Endothelial cell of umbilical vein (primary cell): ENCODE results near the gene C4orf50. TPM values are rescaled to one million over a fixed set of nuclear protein-coding genes. Genes with fewer than 3 reads are reported as not detected.

Source experiments
- BruUV-seq: library from RNA; stranded (reverse); fragments of 400-500 nt; replicated peaks from 2 replicates; lab custom pipeline; 2021; lab: Mats Ljungman, UMichigan
- CTCF ChIA-PET: fragments of 300-600, 350-600 bp; sonication (Branson Sonifier 250); formaldehyde crosslinking; loops from one replicate; lab custom pipeline; 2021; ENCODE audit warnings: antibody characterized with exemption, inconsistent platforms; lab: Charles Lee
- POLR2A ChIA-PET: fragments of 300-600, 350-600 bp; sonication (Branson Sonifier 250); formaldehyde crosslinking; loops from one replicate; lab custom pipeline; 2021; ENCODE audit warnings: antibody characterized with exemption, inconsistent platforms; lab: Charles Lee
- DNase-seq: peaks from one replicate; pipeline ENCODE4 v3.0.0-alpha.2; 2011; ENCODE audit warnings: low read depth, low spot score
- FAIRE-seq: peaks from 2 replicates; lab custom pipeline; 2011; peaks lifted over from hg19 to GRCh38; lab: Jason Lieb, UNC
- H2AFZ ChIP-seq: 2 replicates; pipeline ENCODE4 v1.6.0; 2012; ENCODE audit warnings: low read depth, low read length, control low read depth, inconsistent platforms
- H3K27ac ChIP-seq: 2 replicates; pipeline ENCODE4 v1.5.1; 2011; ENCODE audit warnings: low read depth, mild to moderate bottlenecking, control low read depth, low read length, moderate library complexity; ENCODE audit not compliant: insufficient read depth
- H3K27me3 ChIP-seq, 2 experiments: 2 replicates each; pipeline versions ENCODE4 v1.6.0 to v1.6.1; 2011; ENCODE audit warnings: low read length in 2 of 2, mixed read lengths in 1 of 2; ENCODE audit not compliant: control insufficient read depth in 2 of 2, insufficient read depth in 2 of 2
- H3K36me3 ChIP-seq, 2 experiments: 2 replicates in 1 of 2; 3 replicates in 1 of 2; pipeline ENCODE4 v1.5.1; 2011; ENCODE audit warnings: low read length in 2 of 2, mild to moderate bottlenecking in 1 of 2, moderate library complexity in 1 of 2; ENCODE audit not compliant: control insufficient read depth in 2 of 2, insufficient read depth in 2 of 2; ENCODE audit errors: extremely low read depth in 1 of 2
- H3K4me1 ChIP-seq: 3 replicates; pipeline ENCODE4 v1.5.1; 2011; ENCODE audit warnings: mild to moderate bottlenecking, low read length; ENCODE audit not compliant: control insufficient read depth, insufficient read depth; ENCODE audit errors: extremely low read depth
- H3K4me2 ChIP-seq: 2 replicates; pipeline ENCODE4 v1.6.1; 2011; ENCODE audit warnings: low read length, control low read depth, mixed read lengths; ENCODE audit not compliant: insufficient read depth
- H3K4me3 ChIP-seq, 3 experiments: fragments of 200-600 bp in 1 of 3; sonication (generic), shearing (Covaris generic) in 1 of 3; replicated peaks in 1 of 3; 2 replicates each; pipeline ENCODE4 v1.5.1; 2011 to 2016; ENCODE audit warnings: control low read depth in 3 of 3, low read length in 3 of 3, mild to moderate bottlenecking in 2 of 3, inconsistent platforms in 1 of 3, low read depth in 1 of 3, moderate library complexity in 1 of 3; ENCODE audit not compliant: insufficient read depth in 1 of 3
- H3K79me2 ChIP-seq: 2 replicates; pipeline ENCODE4 v1.6.0; 2012; ENCODE audit warnings: low read length, inconsistent platforms; ENCODE audit not compliant: control insufficient read depth, insufficient read depth
- H3K9ac ChIP-seq: replicated peaks from 2 replicates; pipeline ENCODE3; 2011; ENCODE audit warnings: low read length, control low read depth; ENCODE audit not compliant: insufficient read depth; ENCODE audit errors: extremely low read depth
- H3K9me1 ChIP-seq: replicated peaks from 3 replicates; pipeline ENCODE4 v1.6.0; 2011; ENCODE audit warnings: mild to moderate bottlenecking, low read length; ENCODE audit not compliant: control insufficient read depth, insufficient read depth; ENCODE audit errors: extremely low read depth
- H3K9me3 ChIP-seq: replicated peaks from 2 replicates; pipeline ENCODE4 v1.5.1; 2012; ENCODE audit warnings: low read length, inconsistent platforms; ENCODE audit not compliant: control insufficient read depth, insufficient read depth
- H4K20me1 ChIP-seq: replicated peaks from 2 replicates; pipeline ENCODE3; 2011; ENCODE audit warnings: mild to moderate bottlenecking, low read length; ENCODE audit not compliant: control insufficient read depth, insufficient read depth; ENCODE audit errors: extremely low read depth
- CTCF ChIP-seq, 2 donors: IDR thresholded peaks; 1 replicate in 1 of 2; 2 replicates in 1 of 2; pipeline ENCODE4 v1.5.1; 2011; ENCODE audit warnings: low read length in 2 of 2, mild to moderate bottlenecking in 2 of 2, moderate library complexity in 2 of 2, control low read depth in 1 of 2, inconsistent platforms in 1 of 2, low read depth in 1 of 2; ENCODE audit not compliant: insufficient read depth in 1 of 2; ENCODE audit errors: extremely low read depth in 1 of 2
- EZH2 ChIP-seq: IDR thresholded peaks from 2 replicates; pipeline ENCODE4 v1.6.1; 2012; ENCODE audit warnings: borderline replicate concordance, low read depth, mild to moderate bottlenecking, moderate library complexity, low read length, inconsistent platforms; ENCODE audit not compliant: severe bottlenecking
- FOS ChIP-seq: IDR thresholded peaks from 2 replicates; pipeline ENCODE4 v1.6.1; 2011; ENCODE audit warnings: mild to moderate bottlenecking, low read length, moderate library complexity, borderline replicate concordance; ENCODE audit not compliant: insufficient read depth
- GATA2 ChIP-seq: IDR thresholded peaks from 2 replicates; pipeline ENCODE4 v1.7.0; 2011; ENCODE audit warnings: low read depth, mild to moderate bottlenecking, moderate library complexity, mixed read lengths, low read length; ENCODE audit not compliant: insufficient read length, insufficient read depth
- JUN ChIP-seq: IDR thresholded peaks from 2 replicates; pipeline ENCODE4 v1.6.1; 2011; ENCODE audit warnings: borderline replicate concordance, low read depth; ENCODE audit not compliant: insufficient read length, insufficient read depth
- MAX ChIP-seq: IDR thresholded peaks from 2 replicates; pipeline ENCODE4 v1.6.1; 2011; ENCODE audit not compliant: insufficient read depth, insufficient read length
- MYC ChIP-seq: IDR thresholded peaks from one replicate; pipeline ENCODE4 v1.6.1; 2011; ENCODE audit warnings: mild to moderate bottlenecking, low read depth, low read length
- POLR2A ChIP-seq: IDR thresholded peaks from 2 replicates; pipeline ENCODE4 v1.6.1; 2012; ENCODE audit warnings: low read depth, mild to moderate bottlenecking, control low read depth, low read length
- POLR2AphosphoS5 ChIP-seq: IDR thresholded peaks from 2 replicates; pipeline ENCODE4 v1.6.1; 2012; ENCODE audit warnings: low read depth, mild to moderate bottlenecking, control low read depth, low read length, moderate library complexity; ENCODE audit not compliant: insufficient read depth
- dilution Hi-C: fragments of 300-500 bp; cut with MboI; formaldehyde crosslinking; loops from one replicate; pipeline ENCODE4 v1.15.0; 2019; ENCODE audit warnings: low sequenced_read_pairs; ENCODE audit not compliant: extremely low pct_ligation_motif_present
- intact Hi-C: fragments of 100-400 bp; cut with micrococcal nuclease; formaldehyde crosslinking; loops from one replicate; pipeline ENCODE4 v1.10.0; 2022
- polyA plus RNA-seq, 4 experiments: library from polyadenylated mRNA; depleted of rRNA in 3 of 4; stranded (reverse) in 3 of 4; unstranded in 1 of 4; fragments of >200 nt; gene quantifications; 2 replicates each; pipeline versions ENCODE4 v1.2.1 to v1.2.3, GENCODE V29; 2011 to 2012; ENCODE audit warnings: missing spikeins in 1 of 4
- total RNA-seq: library from RNA; stranded (reverse); gene quantifications from 2 replicates; pipeline ENCODE4 v1.2.3, GENCODE V29; 2021

C4orf50 gene
- total and polyA plus RNA-seq, 2 donors (not counting 3 experiments of a cell fraction or from before 2014, with no cell fraction given), result not detected

DNA sequence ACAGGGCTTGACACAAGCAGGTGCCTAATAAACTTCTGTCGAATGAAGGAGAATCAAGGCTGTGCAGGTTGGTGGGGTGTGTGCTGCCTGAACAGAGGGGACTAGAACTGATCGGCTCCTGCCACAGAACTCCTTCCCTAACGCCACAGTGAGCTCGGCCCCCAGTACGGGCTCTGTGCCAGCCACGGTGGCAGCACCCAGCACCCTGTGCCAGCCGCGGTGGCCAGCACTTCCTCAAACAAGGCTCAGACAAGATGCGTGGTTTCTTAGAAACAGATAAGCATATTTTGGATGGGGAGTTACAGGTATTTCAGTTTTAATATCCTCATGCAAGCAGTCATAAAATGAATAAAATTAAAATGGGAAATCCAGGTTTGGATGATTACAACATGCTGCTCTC, 26.0 kb upstream of the C4orf50 start:
- no peaks in the 10 kb centered on the region for H3K36me3 ChIP-seq
- no peak overlapping the region for H3K27ac ChIP-seq
- no peak for TF ChIP-seq JUN
- TF ChIP-seq CTCF (IDR thresholded peaks at IDR 0.05; ENCODE audit: extremely low read depth in 1 of 2, insufficient read depth in 1 of 2, low read depth in 1 of 2, low read length in 2 of 2), result no peak
- no peak for TF ChIP-seq EZH2
- ChIA-PET POLR2A (no interaction called here), CTCF (no interaction called here)
- H3K4me1 ChIP-seq, result no peaks in the 10 kb centered on the region
- dilution Hi-C loops (no loop called here), intact Hi-C loops (no loop called here)
- H4K20me1 ChIP-seq, result no peaks in the 10 kb centered on the region
- no peaks in the 10 kb centered on the region for H3K9me3 ChIP-seq
- DNase-seq (no peak), FAIRE-seq (no peak)
- no peak overlapping the region for H3K4me3 ChIP-seq
- no peaks in the 10 kb centered on the region for H3K79me2 ChIP-seq
- BruUV-seq, result no TSS peak
- no peaks in the 10 kb centered on the region for H3K27me3 ChIP-seq
- no peak overlapping the region for H2AFZ ChIP-seq
- no peak overlapping the region for H3K9ac ChIP-seq
- no peak overlapping the region for H3K4me2 ChIP-seq
- no peaks in the 10 kb centered on the region for H3K9me1 ChIP-seq

GRCh38 chr4:6043843-6044242, 25.6 kb upstream of the C4orf50 start:
- Histone ChIP-seq H3K9me1 (no peaks in the 10 kb centered on the region), H3K4me3 (no peak overlapping the region), H3K36me3 (no peaks in the 10 kb centered on the region), H3K27me3 (no peaks in the 10 kb centered on the region), H3K9me3 (no peaks in the 10 kb centered on the region), H3K4me1 (no peaks in the 10 kb centered on the region), H3K9ac (no peak overlapping the region), H4K20me1 (no peaks in the 10 kb centered on the region), H2AFZ (no peak overlapping the region), H3K4me2 (no peak overlapping the region), H3K79me2 (no peaks in the 10 kb centered on the region), H3K27ac (no peak overlapping the region)
- no TSS peak for BruUV-seq
- intact Hi-C loops (no loop called here), dilution Hi-C loops (no loop called here)
- ChIA-PET POLR2A (no interaction called here), CTCF (no interaction called here)
- FAIRE-seq, result no peak
- no peak for TF ChIP-seq POLR2AphosphoS5
- no peak for TF ChIP-seq POLR2A
- no peak for TF ChIP-seq CTCF (IDR thresholded peaks at IDR 0.05; ENCODE audit: extremely low read depth in 1 of 2, insufficient read depth in 1 of 2, low read depth in 1 of 2, low read length in 2 of 2)
- no peak for TF ChIP-seq MYC
- TF ChIP-seq EZH2, result no peak
- no peak for TF ChIP-seq GATA2
- no peak for TF ChIP-seq JUN
- TF ChIP-seq FOS, result no peak
- TF ChIP-seq MAX, result no peak
- no peak for DNase-seq
